ENCODE results near the gene TMEM143.

TMEM143 gene

GRCh38 chr19:48290771-48291488 lies 72.8 kb downstream of the TMEM143 start:
- no peak for DNase-seq

- peak; percentile 62 for DNase-seq
These were observed 73.4 kb downstream of the TMEM143 start for GRCh38 chr19:48290401-48290770.

- no peak for DNase-seq
These were observed 76.0 kb downstream of the TMEM143 start for GRCh38 chr19:48287748-48288147.

GRCh38 chr19:48284896-48285295 lies 78.8 kb downstream of the TMEM143 start:
- no peak for DNase-seq

GRCh38 chr19:48283908-48284307 lies 79.8 kb downstream of the TMEM143 start:
- DNase-seq: no peak
